Epithelial cell of esophagus (primary cell): ENCODE results near the gene MAP1S.

Experiments used
- DNase-seq: peaks from one replicate; pipeline ENCODE4 v3.0.0; 2010; ENCODE audit warnings: low read depth
- H3K4me3 ChIP-seq: 2 replicates; pipeline ENCODE4 v1.5.1; 2011; ENCODE audit warnings: mild to moderate bottlenecking, low read length, control low read depth
- TF ChIP-seq, protein P1 (sequence below): IDR thresholded peaks from 2 replicates; pipeline ENCODE4 v1.5.1; 2011; ENCODE audit warnings: low read depth, mild to moderate bottlenecking, low read length, control low read depth, inconsistent platforms; ENCODE audit not compliant: insufficient read depth; ENCODE audit errors: missing control alignments

MAP1S gene

DNA sequence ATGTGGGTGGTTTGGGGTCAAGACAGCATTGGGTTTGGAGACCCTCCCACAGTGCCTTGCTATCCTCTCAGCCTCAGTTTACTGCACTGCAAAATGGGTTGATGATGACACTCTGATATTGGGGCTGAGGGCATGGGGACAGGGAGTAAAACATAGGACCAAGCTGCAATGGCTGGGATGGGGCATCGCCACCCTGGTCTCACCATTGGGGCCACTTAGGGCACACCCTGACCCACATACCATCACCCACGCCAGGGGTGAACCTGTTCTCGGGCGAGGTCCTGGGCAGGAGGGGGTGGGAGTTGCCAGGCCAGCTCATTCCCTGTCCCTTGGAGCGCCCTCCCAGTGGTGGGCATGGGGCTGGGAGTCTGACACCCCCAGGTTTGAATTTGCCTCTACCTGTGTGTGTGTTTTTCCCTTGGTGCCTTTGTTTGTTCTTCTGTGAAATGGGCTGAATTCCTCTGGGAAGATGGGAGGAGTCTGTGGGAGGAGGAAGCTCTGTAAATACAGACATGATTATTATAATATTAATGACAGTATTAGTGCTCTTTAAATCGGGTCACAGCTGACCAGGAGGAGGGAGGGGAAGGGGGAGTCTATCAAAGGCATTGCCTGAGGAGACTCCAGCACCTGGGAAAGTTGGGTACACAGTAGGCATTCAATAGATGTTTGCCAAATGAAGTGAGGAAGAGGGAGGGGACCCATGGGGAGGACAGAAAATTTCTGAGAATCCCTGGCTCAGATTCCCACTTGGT is 29.8 kb downstream of the MAP1S start:
- no peak for DNase-seq

DNA sequence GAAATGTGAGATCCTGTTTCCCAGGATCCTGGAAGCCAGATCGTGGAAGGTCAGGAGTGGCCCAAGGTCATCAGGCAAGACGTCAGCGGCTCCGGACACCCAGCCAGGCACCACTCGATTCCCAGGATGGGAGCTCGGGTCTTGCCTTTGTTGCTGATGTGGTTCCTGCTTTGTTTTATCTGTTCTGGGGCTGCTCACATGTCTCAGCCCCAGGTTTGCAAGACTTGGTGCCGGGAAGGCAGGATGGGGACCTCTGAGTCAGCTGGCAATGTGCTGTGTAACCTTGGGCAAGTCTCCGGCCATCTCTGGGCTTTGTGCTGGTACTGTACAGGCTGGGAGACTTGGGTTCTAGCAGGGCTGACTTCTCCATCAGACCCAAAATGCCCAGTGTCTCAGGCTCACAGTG is 30.6 kb downstream of the MAP1S start:
- TF ChIP-seq, protein P1, sequence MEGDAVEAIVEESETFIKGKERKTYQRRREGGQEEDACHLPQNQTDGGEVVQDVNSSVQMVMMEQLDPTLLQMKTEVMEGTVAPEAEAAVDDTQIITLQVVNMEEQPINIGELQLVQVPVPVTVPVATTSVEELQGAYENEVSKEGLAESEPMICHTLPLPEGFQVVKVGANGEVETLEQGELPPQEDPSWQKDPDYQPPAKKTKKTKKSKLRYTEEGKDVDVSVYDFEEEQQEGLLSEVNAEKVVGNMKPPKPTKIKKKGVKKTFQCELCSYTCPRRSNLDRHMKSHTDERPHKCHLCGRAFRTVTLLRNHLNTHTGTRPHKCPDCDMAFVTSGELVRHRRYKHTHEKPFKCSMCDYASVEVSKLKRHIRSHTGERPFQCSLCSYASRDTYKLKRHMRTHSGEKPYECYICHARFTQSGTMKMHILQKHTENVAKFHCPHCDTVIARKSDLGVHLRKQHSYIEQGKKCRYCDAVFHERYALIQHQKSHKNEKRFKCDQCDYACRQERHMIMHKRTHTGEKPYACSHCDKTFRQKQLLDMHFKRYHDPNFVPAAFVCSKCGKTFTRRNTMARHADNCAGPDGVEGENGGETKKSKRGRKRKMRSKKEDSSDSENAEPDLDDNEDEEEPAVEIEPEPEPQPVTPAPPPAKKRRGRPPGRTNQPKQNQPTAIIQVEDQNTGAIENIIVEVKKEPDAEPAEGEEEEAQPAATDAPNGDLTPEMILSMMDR, result no peak
- no peak for DNase-seq
- no peak overlapping the region for H3K4me3 ChIP-seq

More for the DNA sequence above, 29.8 kb downstream of the MAP1S start:
- H3K4me3 ChIP-seq, result no peak overlapping the region
- TF ChIP-seq, protein P1, result no peak

DNA sequence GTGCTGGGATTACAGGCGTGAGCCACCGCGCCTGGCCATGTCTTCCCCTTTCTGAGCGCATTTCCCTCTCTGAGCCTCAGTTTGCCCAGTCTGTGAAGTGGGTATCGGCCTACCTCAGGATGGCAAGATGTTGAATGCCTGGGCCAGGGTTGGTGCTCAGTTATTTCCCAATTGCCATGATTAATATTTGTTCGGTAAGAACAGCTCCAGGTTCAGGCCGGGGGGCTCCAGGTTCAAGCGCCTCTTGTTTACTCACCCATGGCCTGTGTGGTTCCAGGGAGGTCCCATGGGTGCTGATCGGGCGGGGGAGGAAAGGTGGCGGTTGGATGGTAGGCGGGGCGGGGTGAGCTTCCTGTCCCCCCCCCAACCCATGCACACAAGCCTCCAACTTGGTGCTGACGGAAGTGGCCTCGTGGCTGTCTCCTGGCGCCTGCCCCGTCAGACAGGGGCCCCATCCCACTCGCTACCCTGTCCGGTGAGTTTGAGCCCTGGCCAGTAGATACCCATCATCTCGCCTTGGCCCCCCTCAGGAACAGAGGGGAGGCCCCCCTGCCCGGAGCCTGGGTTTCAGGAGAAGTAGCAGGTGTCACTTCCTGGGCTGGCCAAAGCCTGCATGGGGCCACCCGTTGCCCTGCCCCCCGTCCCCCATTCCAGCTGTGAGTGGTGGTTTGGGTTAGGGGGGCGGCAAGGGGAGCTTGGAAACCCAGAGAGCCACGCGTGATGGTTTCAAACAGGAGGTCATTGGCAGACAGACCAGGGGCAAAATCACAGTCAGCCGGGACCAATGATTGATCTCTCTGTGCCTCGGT is 32.0 kb downstream of the MAP1S start, which contains the start of gene FCHO1:
Gene FCHO1, plus strand, starts transcription at position 375 of the 809 bp plus-strand sequence. CDS start 3,688 bp downstream, outside the sequence.
- H3K4me3 ChIP-seq, result no peak within 1 kb of the TSS
- TF ChIP-seq, protein P1, result no peak
- no peak for DNase-seq

DNA sequence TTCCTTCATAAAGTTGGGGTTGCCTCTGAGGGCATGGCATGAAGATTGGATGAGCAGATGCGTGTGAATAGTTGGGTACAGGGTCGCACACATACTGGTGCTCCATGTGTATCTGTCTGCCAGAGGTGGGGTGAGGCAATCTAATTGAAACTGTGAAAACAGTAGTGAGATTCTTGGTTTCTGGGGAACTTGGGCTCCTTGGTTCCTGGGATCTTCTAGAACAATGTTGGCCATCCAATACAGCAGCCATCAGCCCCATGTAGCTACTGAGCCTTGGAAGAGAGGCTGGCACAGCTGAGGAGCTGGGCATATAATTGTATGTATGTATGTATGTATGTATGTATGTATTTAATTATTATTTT is 32.6 kb downstream of the MAP1S start:
- TF ChIP-seq, protein P1, result no peak
- no peak for DNase-seq
- no peak overlapping the region for H3K4me3 ChIP-seq

DNA sequence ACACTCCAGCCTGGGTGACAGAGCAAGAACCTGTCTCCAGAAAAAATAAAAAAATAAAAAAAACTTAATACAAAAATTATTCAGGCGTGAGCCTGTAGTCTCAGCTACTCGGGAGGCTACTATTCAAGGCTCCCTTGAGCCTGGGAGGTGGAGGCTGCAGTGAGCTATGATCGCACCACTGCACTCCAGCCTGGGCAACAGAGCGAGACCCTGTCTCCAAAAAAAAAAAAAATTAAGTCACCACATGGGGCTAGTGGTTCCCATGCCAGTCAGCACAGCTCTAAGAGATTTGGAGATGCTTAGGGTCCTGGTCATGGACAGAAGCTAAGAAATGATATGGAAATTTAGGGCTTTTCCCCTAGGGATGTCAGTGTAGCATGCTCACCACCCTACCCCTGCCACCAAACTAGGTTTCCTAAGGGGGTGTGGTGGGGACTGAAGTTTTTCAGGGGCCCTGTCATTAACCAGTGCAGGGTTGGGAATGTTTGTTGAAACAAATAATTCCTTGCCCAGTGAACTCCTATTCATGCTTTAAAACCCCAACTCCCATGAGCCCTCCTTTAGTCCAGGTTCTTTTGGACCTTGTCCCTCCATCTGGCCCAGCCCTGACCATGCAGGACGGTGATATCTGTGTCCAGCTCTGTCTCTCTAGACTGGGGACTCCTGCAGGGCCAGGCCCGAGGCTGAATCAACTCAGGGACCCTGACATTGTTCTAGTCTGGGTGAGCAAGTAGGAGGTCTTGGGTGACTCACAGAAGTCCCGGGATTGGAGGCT is 33.8 kb downstream of the MAP1S start:
- no peak overlapping the region for H3K4me3 ChIP-seq
- DNase-seq, result no peak
- TF ChIP-seq, protein P1, result no peak

DNA sequence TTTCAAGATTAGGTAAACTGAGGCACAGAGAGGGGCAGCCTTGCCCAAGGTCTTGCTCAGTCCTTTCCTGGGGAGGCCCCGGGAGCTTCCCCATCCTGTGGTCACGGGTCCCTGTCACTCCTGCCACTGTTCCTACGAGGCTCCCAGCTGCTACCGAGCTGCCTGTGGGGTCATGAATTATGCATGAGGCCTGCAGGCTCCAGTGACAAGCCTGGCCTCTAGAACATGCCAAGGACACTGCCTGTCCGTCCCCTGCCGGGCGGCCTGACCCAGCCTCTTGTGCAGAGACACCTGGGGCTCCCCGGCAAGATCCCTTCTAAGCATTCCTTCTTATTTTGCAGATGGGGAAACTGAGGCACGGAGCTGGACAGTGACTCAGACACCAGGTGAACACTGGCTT is 34.7 kb downstream of the MAP1S start:
- no peak overlapping the region for H3K4me3 ChIP-seq
- DNase-seq, result no peak
- TF ChIP-seq, protein P1, result no peak
